Pancreas (tissue), 10 donors: ENCODE data around the gene IQCF5. TPM values are rescaled to one million over a fixed set of nuclear protein-coding genes. Genes with fewer than 3 reads are reported as not detected.

Source experiments
- ATAC-seq, 4 donors: fragments of 200-7000 bp; cut with Tn5 transposase; one replicate each; pipeline versions ENCODE4 v1.8.0 to v1.9.1; 2020; ENCODE audit warnings: mild to moderate bottlenecking in 4 of 4, moderate library complexity in 4 of 4
- DNase-seq, 6 donors: peaks; one replicate each; pipeline ENCODE4 v3.0.0-alpha.2; 2020
- FAIRE-seq: peaks from 2 replicates; lab custom pipeline; 2012; peaks lifted over from hg19 to GRCh38; lab: Jason Lieb, UNC
- H3K27ac ChIP-seq, 4 donors: fragments of 200-600 bp; sonication (generic); 1 replicate in 3 of 4; 2 replicates in 1 of 4; pipeline versions ENCODE4 v1.5.0 to v1.8.0; 2020
- H3K27me3 ChIP-seq, 4 donors: fragments of 200-600 bp; one replicate each; pipeline ENCODE4 v1.8.0; 2021
- H3K36me3 ChIP-seq, 3 donors: fragments of 200-600 bp; sonication (generic) in 1 of 3; one replicate each; pipeline versions ENCODE4 v1.5.0 to v1.8.0; 2020 to 2021
- H3K4me1 ChIP-seq, 3 donors: fragments of 200-600 bp; one replicate each; pipeline ENCODE4 v1.8.0; 2021
- H3K4me3 ChIP-seq, 4 donors: fragments of 200-600 bp; sonication (generic) in 2 of 4; one replicate each; pipeline versions ENCODE4 v1.5.0 to v1.8.0; 2020 to 2021
- H3K9me3 ChIP-seq, 4 donors: fragments of 200-600 bp; one replicate each; pipeline ENCODE4 v1.8.0; 2021
- CTCF ChIP-seq, 4 donors: fragments of 200-600 bp; sonication (generic) in 3 of 4; IDR thresholded peaks; one replicate each; pipeline versions ENCODE4 v1.5.0 to v1.8.0; 2021; ENCODE audit warnings: antibody characterized with exemption in 4 of 4
- WGBS, 2 donors: extraction: QIAGEN DNeasy Blood & Tissue Kit; methylation state at CpG; one replicate each; pipeline ENCODE4 v1.1.7; 2013; 5-methylcytosine and 5-hydroxymethylcytosine counted together
- intact Hi-C, 3 donors: fragments of 100-400 bp; cut with DNase I; formaldehyde crosslinking; loops; one replicate each; pipeline versions ENCODE4 v1.11.1 to v1.14.2; 2022
- polyA plus RNA-seq, 2 donors: library from polyadenylated mRNA; stranded (reverse); fragments of 200-250 nt; gene quantifications; one replicate each; pipeline ENCODE4 v1.2.3, GENCODE V29; 2013
- total RNA-seq, 6 donors: library from RNA; stranded (reverse); fragmentation: NEBNext Ultra II Directional in 4 of 6; extraction: Animal tissue kit (Norgen Biotek cat#: 25700) in 4 of 6; gene quantifications; one replicate each; pipeline versions ENCODE4 v1.2.1 to v1.2.4, GENCODE V29; 2021 to 2023
- donor health status: healthy with polysubstance abuse.
- donor health status: DM: no; HTN: no; CAD: no; lungs with moderate emphysema.
- donor health status: DM: no; HTN: no; CAD: no.
- donor health status: control.
- donor health status: control.
- donor health status: Bipolar disorder and iron deficiency.
- donor health status: DM: yes; HTN: yes; CAD: no.
- donor health status: DM: no; HTN: no; CAD: no.
- donor health status: DM: no; HTN: no; CAD: no.
- donor health status: DM: yes; HTN: yes; CAD: no.

The IQCF5 gene
- total and polyA plus RNA-seq, 8 donors, result not detected

GRCh38 chr3:51897391-51897790 is 22.0 kb upstream of the IQCF5 start:
- H3K4me3 ChIP-seq, result no peak overlapping the region
- intact Hi-C loops, result no loop called here
- no peak for TF ChIP-seq CTCF (IDR thresholded peaks at IDR 0.05)
- H3K9me3 ChIP-seq, result no peaks in the 10 kb centered on the region
- FAIRE-seq (no peak), DNase-seq (no peak), ATAC-seq (no peak)
- no peak overlapping the region for H3K27ac ChIP-seq
- WGBS, 2 donors, result 76 to 79% methylated on average over 15 of the region's 15 CpGs
- H3K36me3 ChIP-seq, result no peaks in the 10 kb centered on the region
- H3K27me3 ChIP-seq, result no peaks in the 10 kb centered on the region
- no peaks in the 10 kb centered on the region for H3K4me1 ChIP-seq

GRCh38 chr3:51896607-51897305 is 21.4 kb upstream of the IQCF5 start:
- WGBS, 2 donors, result 80 to 87% methylated on average over 10 of the region's 10 CpGs
- no peak for ATAC-seq
- TF ChIP-seq CTCF (IDR thresholded peaks at IDR 0.05), result no peak

GRCh38 chr3:51894939-51895338 is 19.5 kb upstream of the IQCF5 start:
- Histone ChIP-seq H3K27ac (no peak overlapping the region), H3K27me3 (no peaks in the 10 kb centered on the region), H3K9me3 (no peaks in the 10 kb centered on the region), H3K4me3 (no peak overlapping the region), H3K36me3 (no peaks in the 10 kb centered on the region), H3K4me1 (no peaks in the 10 kb centered on the region)
- FAIRE-seq (no peak), DNase-seq (no peak), ATAC-seq (no peak)
- TF ChIP-seq CTCF (IDR thresholded peaks at IDR 0.05), result no peak
- 87% methylated on average over 15 to 16 of the region's 16 CpGs for WGBS, 2 donors
- intact Hi-C loops, result no loop called here

More at GRCh38 chr3:51896607-51897305, 21.4 kb upstream of the IQCF5 start:
- no peaks in the 10 kb centered on the region for H3K4me1 ChIP-seq
- FAIRE-seq (no peak), DNase-seq (no peak)
- no peak overlapping the region for H3K27ac ChIP-seq
- no peak overlapping the region for H3K4me3 ChIP-seq
- H3K36me3 ChIP-seq, result no peaks in the 10 kb centered on the region
- intact Hi-C loops, result no loop called here
- H3K9me3 ChIP-seq, result no peaks in the 10 kb centered on the region
- no peaks in the 10 kb centered on the region for H3K27me3 ChIP-seq

GRCh38 chr3:51894391-51894790 is 19.0 kb upstream of the IQCF5 start:
- no peak for ATAC-seq
- Histone ChIP-seq H3K27me3 (no peaks in the 10 kb centered on the region), H3K4me3 (no peak overlapping the region), H3K27ac (no peak overlapping the region), H3K4me1 (no peaks in the 10 kb centered on the region), H3K36me3 (no peaks in the 10 kb centered on the region), H3K9me3 (no peaks in the 10 kb centered on the region)
- DNase-seq, result no peak
- 58 to 71% methylated on average over 4 of the region's 4 CpGs for WGBS, 2 donors
- no peak for FAIRE-seq
- intact Hi-C loops, result no loop called here
- TF ChIP-seq CTCF (IDR thresholded peaks at IDR 0.05), result no peak

GRCh38 chr3:51891242-51892039 is 16.0 kb upstream of the IQCF5 start:
- Histone ChIP-seq H3K4me1 (no peaks in the 10 kb centered on the region), H3K36me3 (no peaks in the 10 kb centered on the region), H3K27me3 (no peaks in the 10 kb centered on the region), H3K4me3 (no peak overlapping the region), H3K27ac (no peak overlapping the region), H3K9me3 (no peaks in the 10 kb centered on the region)
- no peak for TF ChIP-seq CTCF (IDR thresholded peaks at IDR 0.05)
- FAIRE-seq (no peak), DNase-seq (no peak), ATAC-seq (no peak)
- 68 to 76% methylated on average over 7 of the region's 7 CpGs for WGBS, 2 donors
- intact Hi-C loops, result no loop called here
